HL-60 (cell line): ENCODE measurements around the gene IRF6.

Source experiments
- DNase-seq, 2 experiments: peaks; one replicate each; pipeline ENCODE4 v3.0.0-alpha.2; 2010 to 2020; ENCODE audit warnings: low read depth in 1 of 2, low spot score in 1 of 2
- H3K27ac ChIP-seq: fragments of 250-450 bp; sonication (Bioruptor Pico); replicated peaks from 2 replicates; pipeline ENCODE4 v1.5.1; 2020; ENCODE audit warnings: mild to moderate bottlenecking, moderate library complexity
- H3K27me3 ChIP-seq: fragments of 250-450 bp; sonication (Bioruptor Pico); 2 replicates; pipeline ENCODE4 v1.5.1; 2021; ENCODE audit warnings: mild to moderate bottlenecking, moderate library complexity; ENCODE audit not compliant: insufficient read depth, poor library complexity, severe bottlenecking
- H3K4me3 ChIP-seq: replicated peaks from 2 replicates; pipeline ENCODE4 v1.5.1; 2011; ENCODE audit warnings: mild to moderate bottlenecking, control low read depth, low read length; ENCODE audit not compliant: insufficient read depth
- GABPA ChIP-seq: IDR thresholded peaks from 2 replicates; pipeline ENCODE4 v1.6.1; 2012; ENCODE audit warnings: low read depth
- POLR2AphosphoS5 ChIP-seq: IDR thresholded peaks from 2 replicates; pipeline ENCODE4 v1.6.1; 2012; ENCODE audit warnings: low read depth
- SPI1 ChIP-seq: IDR thresholded peaks from 2 replicates; pipeline ENCODE4 v1.6.1; 2012; ENCODE audit warnings: low read depth, mild to moderate bottlenecking, borderline replicate concordance
- TF ChIP-seq, protein P1 (sequence below): IDR thresholded peaks from one replicate; pipeline ENCODE4 v1.5.1; 2011; ENCODE audit warnings: low read length, control low read depth, inconsistent platforms; ENCODE audit not compliant: insufficient read depth
- TF ChIP-seq, protein P2 (sequence below): IDR thresholded peaks from 2 replicates; pipeline ENCODE4 v1.6.1; 2012; ENCODE audit warnings: low read depth; ENCODE audit not compliant: insufficient replicate concordance

IRF6 gene

DNA sequence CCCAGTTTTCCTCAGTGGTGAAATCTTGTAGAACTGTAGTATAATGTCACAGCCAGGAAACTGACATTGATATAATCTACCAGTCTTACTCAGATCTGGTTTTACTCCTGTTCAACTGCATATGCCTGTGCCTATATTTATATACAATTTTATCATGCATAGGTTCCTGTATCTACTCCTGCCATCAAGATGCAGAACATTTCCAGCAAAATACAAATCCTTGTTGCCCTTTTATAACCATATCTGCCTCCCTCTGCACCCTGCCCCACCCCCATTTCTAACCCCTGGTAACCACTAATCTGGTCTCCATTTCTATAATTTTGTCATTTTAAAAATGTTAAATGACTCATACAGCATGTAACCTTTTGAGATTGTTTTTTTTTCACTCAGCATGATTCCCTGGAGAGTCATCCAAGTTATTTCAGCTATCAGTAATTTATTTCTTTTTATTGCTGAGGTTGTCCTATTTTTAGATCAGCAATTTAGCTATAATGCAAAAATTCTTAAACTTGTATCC, 29.9 kb upstream of the IRF6 start:
- H3K27ac ChIP-seq, result no peak overlapping the region
- H3K4me3 ChIP-seq, result no peak overlapping the region
- no peaks in the 10 kb centered on the region for H3K27me3 ChIP-seq
- no peak for DNase-seq
- TF ChIP-seq SPI1 (no peak), POLR2AphosphoS5 (no peak), GABPA (no peak)
- TF ChIP-seq, protein P1, sequence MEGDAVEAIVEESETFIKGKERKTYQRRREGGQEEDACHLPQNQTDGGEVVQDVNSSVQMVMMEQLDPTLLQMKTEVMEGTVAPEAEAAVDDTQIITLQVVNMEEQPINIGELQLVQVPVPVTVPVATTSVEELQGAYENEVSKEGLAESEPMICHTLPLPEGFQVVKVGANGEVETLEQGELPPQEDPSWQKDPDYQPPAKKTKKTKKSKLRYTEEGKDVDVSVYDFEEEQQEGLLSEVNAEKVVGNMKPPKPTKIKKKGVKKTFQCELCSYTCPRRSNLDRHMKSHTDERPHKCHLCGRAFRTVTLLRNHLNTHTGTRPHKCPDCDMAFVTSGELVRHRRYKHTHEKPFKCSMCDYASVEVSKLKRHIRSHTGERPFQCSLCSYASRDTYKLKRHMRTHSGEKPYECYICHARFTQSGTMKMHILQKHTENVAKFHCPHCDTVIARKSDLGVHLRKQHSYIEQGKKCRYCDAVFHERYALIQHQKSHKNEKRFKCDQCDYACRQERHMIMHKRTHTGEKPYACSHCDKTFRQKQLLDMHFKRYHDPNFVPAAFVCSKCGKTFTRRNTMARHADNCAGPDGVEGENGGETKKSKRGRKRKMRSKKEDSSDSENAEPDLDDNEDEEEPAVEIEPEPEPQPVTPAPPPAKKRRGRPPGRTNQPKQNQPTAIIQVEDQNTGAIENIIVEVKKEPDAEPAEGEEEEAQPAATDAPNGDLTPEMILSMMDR, result no peak
- TF ChIP-seq, protein P2, sequence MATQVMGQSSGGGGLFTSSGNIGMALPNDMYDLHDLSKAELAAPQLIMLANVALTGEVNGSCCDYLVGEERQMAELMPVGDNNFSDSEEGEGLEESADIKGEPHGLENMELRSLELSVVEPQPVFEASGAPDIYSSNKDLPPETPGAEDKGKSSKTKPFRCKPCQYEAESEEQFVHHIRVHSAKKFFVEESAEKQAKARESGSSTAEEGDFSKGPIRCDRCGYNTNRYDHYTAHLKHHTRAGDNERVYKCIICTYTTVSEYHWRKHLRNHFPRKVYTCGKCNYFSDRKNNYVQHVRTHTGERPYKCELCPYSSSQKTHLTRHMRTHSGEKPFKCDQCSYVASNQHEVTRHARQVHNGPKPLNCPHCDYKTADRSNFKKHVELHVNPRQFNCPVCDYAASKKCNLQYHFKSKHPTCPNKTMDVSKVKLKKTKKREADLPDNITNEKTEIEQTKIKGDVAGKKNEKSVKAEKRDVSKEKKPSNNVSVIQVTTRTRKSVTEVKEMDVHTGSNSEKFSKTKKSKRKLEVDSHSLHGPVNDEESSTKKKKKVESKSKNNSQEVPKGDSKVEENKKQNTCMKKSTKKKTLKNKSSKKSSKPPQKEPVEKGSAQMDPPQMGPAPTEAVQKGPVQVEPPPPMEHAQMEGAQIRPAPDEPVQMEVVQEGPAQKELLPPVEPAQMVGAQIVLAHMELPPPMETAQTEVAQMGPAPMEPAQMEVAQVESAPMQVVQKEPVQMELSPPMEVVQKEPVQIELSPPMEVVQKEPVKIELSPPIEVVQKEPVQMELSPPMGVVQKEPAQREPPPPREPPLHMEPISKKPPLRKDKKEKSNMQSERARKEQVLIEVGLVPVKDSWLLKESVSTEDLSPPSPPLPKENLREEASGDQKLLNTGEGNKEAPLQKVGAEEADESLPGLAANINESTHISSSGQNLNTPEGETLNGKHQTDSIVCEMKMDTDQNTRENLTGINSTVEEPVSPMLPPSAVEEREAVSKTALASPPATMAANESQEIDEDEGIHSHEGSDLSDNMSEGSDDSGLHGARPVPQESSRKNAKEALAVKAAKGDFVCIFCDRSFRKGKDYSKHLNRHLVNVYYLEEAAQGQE, result no peak

DNA sequence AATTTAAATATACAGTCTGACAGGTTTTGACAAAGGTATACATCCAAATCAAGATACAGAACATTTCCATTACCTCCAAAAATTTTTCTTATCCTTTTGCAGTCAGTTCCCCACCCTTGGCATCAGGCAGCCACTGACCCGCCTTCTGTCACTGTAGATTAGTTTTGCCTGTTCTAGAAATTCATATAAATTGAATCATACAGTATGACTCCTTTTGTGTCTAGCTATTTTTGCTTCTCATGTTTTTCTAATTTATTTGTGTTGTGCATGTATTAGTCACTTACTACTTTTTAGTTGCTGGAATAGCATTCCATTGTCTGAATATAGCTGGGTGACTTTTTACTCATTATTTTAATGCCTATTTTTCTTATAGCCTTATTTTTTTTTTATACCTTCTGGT, 25.7 kb upstream of the IRF6 start:
- no peak overlapping the region for H3K4me3 ChIP-seq
- no peak for DNase-seq
- H3K27ac ChIP-seq, result no peak overlapping the region
- no peaks in the 10 kb centered on the region for H3K27me3 ChIP-seq
- TF ChIP-seq SPI1 (no peak), GABPA (no peak), POLR2AphosphoS5 (no peak)
- TF ChIP-seq, protein P1, result no peak
- TF ChIP-seq, protein P2, result no peak

DNA sequence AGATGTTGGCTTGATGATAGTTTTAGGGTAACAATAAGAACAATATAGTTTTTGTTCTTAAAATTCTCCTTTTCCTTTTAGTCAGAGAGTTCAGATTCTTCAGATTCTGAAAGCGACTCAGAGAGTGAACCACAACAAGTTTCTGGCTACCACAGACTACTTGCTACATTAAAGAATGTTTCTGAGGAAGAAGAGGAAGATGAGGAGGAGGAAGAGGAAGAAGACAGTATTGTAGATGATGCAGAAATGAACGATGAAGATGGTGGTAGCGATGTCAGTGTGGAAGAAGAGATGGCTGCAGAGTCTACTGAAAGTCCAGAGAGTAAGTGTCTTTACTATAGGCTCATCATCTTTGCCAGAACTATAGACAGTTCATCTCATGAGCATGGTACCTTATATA, 24.8 kb upstream of the IRF6 start:
- DNase-seq, result no peak
- no peak overlapping the region for H3K4me3 ChIP-seq
- H3K27ac ChIP-seq, result no peak overlapping the region
- H3K27me3 ChIP-seq, result no peaks in the 10 kb centered on the region
- no peak for TF ChIP-seq POLR2AphosphoS5
- TF ChIP-seq, protein P2, result no peak
- no peak for TF ChIP-seq GABPA
